Tibial artery (tissue), 4 donors: Measurements from ENCODE around the gene RARB.

ENCODE experiments used
- DNase-seq, 2 donors: peaks; one replicate each; pipeline ENCODE4 v3.0.0-alpha.2; 2019
- H3K27ac ChIP-seq, 2 donors: fragments of 200-600 bp; sonication (generic) in 1 of 2; 1 replicate in 1 of 2; 2 replicates in 1 of 2; pipeline ENCODE4 v1.5.1; 2018 to 2019; ENCODE audit warnings: mild to moderate bottlenecking in 1 of 2
- H3K27me3 ChIP-seq, 2 donors: fragments of 200-600 bp; sonication (generic) in 1 of 2; one replicate each; pipeline versions ENCODE4 v1.5.1 to v1.6.0; 2016 to 2019
- H3K36me3 ChIP-seq, 3 donors: fragments of 200-600 bp; sonication (generic) in 2 of 3; one replicate each; pipeline ENCODE4 v1.5.1; 2016 to 2019; ENCODE audit warnings: mild to moderate bottlenecking in 2 of 3
- H3K4me1 ChIP-seq, 4 donors: fragments of 200-600 bp; sonication (generic) in 2 of 4; 1 replicate in 3 of 4; 2 replicates in 1 of 4; pipeline ENCODE4 v1.5.1; 2016 to 2019
- H3K4me3 ChIP-seq, 2 donors: fragments of 200-600 bp; sonication (generic) in 1 of 2; 1 replicate in 1 of 2; 2 replicates in 1 of 2; pipeline ENCODE4 v1.5.1; 2018 to 2019; ENCODE audit warnings: mild to moderate bottlenecking in 2 of 2
- H3K9me3 ChIP-seq, 3 donors: fragments of 200-600 bp; sonication (generic) in 1 of 3; one replicate each; pipeline ENCODE4 v1.5.1; 2016 to 2019
- intact Hi-C: fragments of 100-400 bp; cut with DNase I; formaldehyde crosslinking; loops from one replicate; pipeline ENCODE4 v1.15.0; 2023; ENCODE audit warnings: low total_unique reads
- TF ChIP-seq, protein P1 (sequence below), 2 experiments: fragments of 200-600 bp in 1 of 2; fragments of 450-650 bp in 1 of 2; IDR thresholded peaks; one replicate each; pipeline ENCODE4 v1.5.1; 2017 to 2019; ENCODE audit warnings: antibody characterized with exemption in 2 of 2, mild to moderate bottlenecking in 1 of 2, moderate library complexity in 1 of 2

The RARB gene

DNA sequence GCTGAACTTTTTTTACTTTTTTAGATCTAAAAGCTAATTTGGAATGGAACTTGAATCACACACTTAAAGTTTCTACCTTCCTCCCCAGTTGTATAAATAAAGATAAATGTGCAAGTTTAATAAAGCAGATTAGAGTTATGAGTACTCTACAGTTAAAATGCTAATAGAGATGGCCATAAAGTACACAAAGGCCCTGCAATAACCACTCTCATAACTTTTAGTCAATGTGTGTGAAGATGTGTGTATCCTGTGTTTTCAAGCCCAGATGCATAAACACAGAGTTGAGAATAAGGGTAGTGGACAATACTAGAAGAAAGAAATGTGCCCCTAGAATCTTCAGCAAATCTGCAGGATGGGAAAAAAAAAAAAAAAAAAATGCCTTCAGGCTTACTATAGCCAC is 191.3 kb downstream of the RARB start:
- DNase-seq: no peak
- no peak overlapping the region for H3K27ac ChIP-seq
- intact Hi-C loops: no loop called here

DNA sequence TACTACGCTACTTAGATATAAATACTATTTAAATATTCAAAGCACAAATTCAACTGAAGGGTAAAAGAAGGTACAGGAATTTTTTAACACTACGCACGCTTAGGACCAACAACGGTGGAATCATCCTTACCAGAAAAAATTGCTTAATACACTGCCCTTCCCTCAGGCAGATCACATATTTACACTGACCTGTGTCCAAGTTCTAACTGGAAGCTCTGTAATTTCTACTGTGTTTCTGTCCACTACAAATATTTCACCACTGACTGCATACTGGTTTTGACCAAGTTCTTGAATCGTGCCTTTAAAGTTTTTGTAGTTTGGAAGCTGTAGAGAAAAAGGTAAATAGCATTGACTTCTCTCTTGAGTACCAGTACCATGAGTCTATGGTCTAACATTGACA is 192.4 kb downstream of the RARB start:
- Histone ChIP-seq H3K9me3 (no peaks in the 10 kb centered on the region), H3K27me3 (no peaks in the 10 kb centered on the region), H3K4me3 (no peak overlapping the region), H3K36me3 (peaks cover 43 to 71% (median 61%) of the 10 kb centered on the region in 3 donors), H3K27ac (no peak overlapping the region), H3K4me1 (no peaks in the 10 kb centered on the region)
- TF ChIP-seq, protein P1, sequence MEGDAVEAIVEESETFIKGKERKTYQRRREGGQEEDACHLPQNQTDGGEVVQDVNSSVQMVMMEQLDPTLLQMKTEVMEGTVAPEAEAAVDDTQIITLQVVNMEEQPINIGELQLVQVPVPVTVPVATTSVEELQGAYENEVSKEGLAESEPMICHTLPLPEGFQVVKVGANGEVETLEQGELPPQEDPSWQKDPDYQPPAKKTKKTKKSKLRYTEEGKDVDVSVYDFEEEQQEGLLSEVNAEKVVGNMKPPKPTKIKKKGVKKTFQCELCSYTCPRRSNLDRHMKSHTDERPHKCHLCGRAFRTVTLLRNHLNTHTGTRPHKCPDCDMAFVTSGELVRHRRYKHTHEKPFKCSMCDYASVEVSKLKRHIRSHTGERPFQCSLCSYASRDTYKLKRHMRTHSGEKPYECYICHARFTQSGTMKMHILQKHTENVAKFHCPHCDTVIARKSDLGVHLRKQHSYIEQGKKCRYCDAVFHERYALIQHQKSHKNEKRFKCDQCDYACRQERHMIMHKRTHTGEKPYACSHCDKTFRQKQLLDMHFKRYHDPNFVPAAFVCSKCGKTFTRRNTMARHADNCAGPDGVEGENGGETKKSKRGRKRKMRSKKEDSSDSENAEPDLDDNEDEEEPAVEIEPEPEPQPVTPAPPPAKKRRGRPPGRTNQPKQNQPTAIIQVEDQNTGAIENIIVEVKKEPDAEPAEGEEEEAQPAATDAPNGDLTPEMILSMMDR (IDR thresholded peaks at IDR 0.05): no peak
- intact Hi-C loops: no loop called here
- DNase-seq: no peak

More for the DNA sequence above, 191.3 kb downstream of the RARB start:
- Histone ChIP-seq H3K36me3 (peaks cover 34 to 69% (median 65%) of the 10 kb centered on the region in 3 donors), H3K27me3 (no peaks in the 10 kb centered on the region), H3K4me3 (no peak overlapping the region), H3K4me1 (no peaks in the 10 kb centered on the region), H3K9me3 (no peaks in the 10 kb centered on the region)
- TF ChIP-seq, protein P1 (IDR thresholded peaks at IDR 0.05): no peak

DNA sequence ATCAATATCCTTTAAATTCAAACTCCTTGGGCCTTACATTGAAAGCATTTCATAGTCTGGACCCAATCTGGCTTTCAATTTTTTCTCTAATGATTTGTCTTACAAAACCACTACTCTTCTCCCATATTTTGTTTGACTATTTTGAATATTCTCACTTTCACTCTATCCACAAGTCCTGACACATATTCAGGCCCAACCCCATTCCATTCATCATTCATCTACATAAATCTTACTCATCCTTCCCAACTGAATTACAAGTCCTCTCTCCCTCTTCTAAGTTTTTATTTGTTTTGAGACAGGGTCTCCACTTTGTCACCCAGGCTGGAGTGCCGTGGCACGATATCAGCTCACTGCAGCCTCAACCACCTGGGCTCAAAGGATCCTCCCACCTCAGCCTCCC is 193.0 kb downstream of the RARB start:
- Histone ChIP-seq H3K4me1 (no peaks in the 10 kb centered on the region), H3K36me3 (peaks cover 49 to 72% (median 61%) of the 10 kb centered on the region in 3 donors), H3K27ac (no peak overlapping the region), H3K9me3 (no peaks in the 10 kb centered on the region), H3K27me3 (no peaks in the 10 kb centered on the region), H3K4me3 (no peak overlapping the region)
- intact Hi-C loops: no loop called here
- no peak for DNase-seq
- TF ChIP-seq, protein P1 (IDR thresholded peaks at IDR 0.05): no peak

DNA sequence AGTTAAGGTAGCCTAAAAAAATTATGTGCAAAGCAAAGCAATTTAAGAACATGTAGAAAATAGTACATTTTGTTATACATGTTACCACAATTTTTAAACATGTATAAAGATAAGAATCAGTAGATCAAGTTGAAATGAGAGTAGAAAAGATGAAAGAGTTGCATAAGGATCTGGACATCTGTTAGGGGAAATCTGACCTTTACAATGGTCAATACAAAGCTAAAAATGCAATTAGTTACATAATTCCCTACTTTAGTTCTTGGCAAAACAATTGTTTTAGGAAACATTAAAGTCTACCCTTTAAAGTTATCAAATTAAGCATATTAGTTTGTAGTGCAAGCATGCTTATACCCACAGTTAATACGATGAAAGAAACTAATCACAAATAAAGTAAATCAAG is 203.9 kb downstream of the RARB start:
- no peaks in the 10 kb centered on the region for H3K4me1 ChIP-seq
- intact Hi-C loops: no loop called here
- peaks cover 53 to 78% (median 58%) of the 10 kb centered on the region in 3 donors for H3K36me3 ChIP-seq
- TF ChIP-seq, protein P1 (IDR thresholded peaks at IDR 0.05): no peak
- DNase-seq: no peak
- no peaks in the 10 kb centered on the region for H3K27me3 ChIP-seq
- no peaks in the 10 kb centered on the region for H3K9me3 ChIP-seq
- no peak overlapping the region for H3K27ac ChIP-seq
- H3K4me3 ChIP-seq: no peak overlapping the region

DNA sequence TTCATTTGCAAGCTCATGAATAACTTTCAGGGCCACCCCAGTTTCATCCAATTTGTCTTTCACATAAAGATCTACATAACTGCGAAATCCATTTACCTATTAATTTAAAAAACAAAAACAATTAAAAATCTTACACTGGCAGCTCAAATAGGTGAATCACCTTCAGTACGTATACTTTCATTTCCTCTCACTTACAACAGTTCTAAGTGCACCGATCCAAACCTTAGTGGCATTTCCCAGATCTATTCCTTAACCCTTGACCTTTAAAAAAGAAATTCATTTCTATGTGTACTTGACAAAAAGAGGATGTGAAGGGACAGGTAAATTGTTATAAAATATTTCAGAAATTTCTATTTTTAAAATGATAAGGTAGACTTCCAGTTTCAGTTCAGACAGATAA is 205.9 kb downstream of the RARB start:
- H3K9me3 ChIP-seq: no peaks in the 10 kb centered on the region
- H3K4me3 ChIP-seq: no peak overlapping the region
- DNase-seq: no peak
- H3K27me3 ChIP-seq: no peaks in the 10 kb centered on the region
- H3K4me1 ChIP-seq: no peaks in the 10 kb centered on the region
- TF ChIP-seq, protein P1 (IDR thresholded peaks at IDR 0.05): no peak
- H3K27ac ChIP-seq: no peak overlapping the region
- intact Hi-C loops: no loop called here
- H3K36me3 ChIP-seq: peaks cover 39 to 59% (median 42%) of the 10 kb centered on the region in 3 donors

DNA sequence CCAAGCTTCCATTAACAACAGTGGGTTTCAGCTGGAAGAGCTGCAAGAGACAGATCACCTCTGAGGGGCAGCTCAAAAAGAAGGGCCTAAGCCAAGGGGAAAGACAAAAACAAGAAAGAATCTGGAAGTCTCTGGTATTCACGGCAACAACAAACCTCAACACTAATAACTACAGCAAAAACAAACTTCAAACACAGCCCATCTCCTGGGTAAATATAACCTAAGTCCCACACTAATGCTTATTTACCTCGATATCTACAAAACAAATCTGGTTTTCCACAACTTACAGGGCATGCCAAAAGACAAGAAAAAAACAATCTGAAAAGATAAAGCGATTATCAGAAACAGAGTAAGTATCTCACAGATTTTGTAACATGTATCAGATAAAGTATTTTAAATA is 207.0 kb downstream of the RARB start:
- intact Hi-C loops: no loop called here
- no peak for DNase-seq
- Histone ChIP-seq H3K4me1 (no peaks in the 10 kb centered on the region), H3K4me3 (no peak overlapping the region), H3K9me3 (no peaks in the 10 kb centered on the region), H3K27me3 (no peaks in the 10 kb centered on the region), H3K27ac (no peak overlapping the region), H3K36me3 (peaks cover 31 to 55% (median 33%) of the 10 kb centered on the region in 3 donors)
- TF ChIP-seq, protein P1 (IDR thresholded peaks at IDR 0.05): no peak
